Occipital lobe (tissue), 2 donors: ENCODE data around the gene RCOR1. TPM values are rescaled to one million over a fixed set of nuclear protein-coding genes. Genes with fewer than 3 reads are reported as not detected.
"Not testable (repeated sequence)": the region's sequence is repeated elsewhere in the genome, so short reads cannot be mapped to it uniquely, and the experiment has no call there.

Source experiments
- DNase-seq: peaks from one replicate; lab custom pipeline; 2025; lab: John Stamatoyannopoulos, UW
- total RNA-seq: library from RNA; depleted of rRNA; stranded (reverse); fragments of >200 nt; gene quantifications from one replicate; pipeline ENCODE4 v1.2.3, GENCODE V29; 2014

Gene RCOR1
- total RNA-seq, result 13.1 TPM

GRCh38 chr14:102591944-102592762, at the start of gene RCOR1:
TSS of gene RCOR1 (plus strand) at chr14:102592649. CDS start at chr14:102592887, 238 bp downstream.
- DNase-seq, result peak; percentile 99

- no peak for DNase-seq
Measured at GRCh38 chr14:102544046-102544746, 48.3 kb upstream of the RCOR1 start.

- DNase-seq, result no peak
Measured at GRCh38 chr14:102544747-102545460, 47.5 kb upstream of the RCOR1 start.

- DNase-seq, result no peak
Measured at GRCh38 chr14:102545461-102546265, 46.8 kb upstream of the RCOR1 start.

- no peak for DNase-seq
Measured at GRCh38 chr14:102548616-102549240, 43.7 kb upstream of the RCOR1 start.

GRCh38 chr14:102550927-102551401, 41.5 kb upstream of the RCOR1 start:
- not testable (repeated sequence) for DNase-seq

- DNase-seq, result no peak
Measured at GRCh38 chr14:102551995-102552705, 40.3 kb upstream of the RCOR1 start.

- no peak for DNase-seq
Measured at GRCh38 chr14:102554821-102555819, 37.3 kb upstream of the RCOR1 start.

GRCh38 chr14:102556098-102556677, 36.3 kb upstream of the RCOR1 start:
- DNase-seq, result no peak

GRCh38 chr14:102557434-102558226, 34.8 kb upstream of the RCOR1 start:
- DNase-seq, result no peak

GRCh38 chr14:102558556-102558955, 33.9 kb upstream of the RCOR1 start:
- DNase-seq, result no peak

GRCh38 chr14:102560458-102561261, 31.8 kb upstream of the RCOR1 start:
- no peak for DNase-seq

GRCh38 chr14:102565331-102565887, 27.0 kb upstream of the RCOR1 start:
- no peak for DNase-seq

- no peak for DNase-seq
Measured at GRCh38 chr14:102565959-102566358, 26.5 kb upstream of the RCOR1 start.

GRCh38 chr14:102568115-102568614, 24.3 kb upstream of the RCOR1 start:
- DNase-seq, result no peak

GRCh38 chr14:102570334-102570995, 22.0 kb upstream of the RCOR1 start:
- no peak for DNase-seq
